Central memory CD8-positive, alpha-beta T cell (primary cell): ENCODE data around the gene SPPL2B.

Experiments
- ATAC-seq: fragments of 150-1000 bp; cut with Tn5 transposase; replicated peaks from 2 replicates; pipeline ENCODE4 v1.10.0; 2022; ENCODE audit warnings: mild to moderate bottlenecking, moderate FRiP score, moderate number of reproducible peaks; ENCODE audit not compliant: poor library complexity, severe bottlenecking; ENCODE audit errors: extremely low read depth
- DNase-seq, 2 donors: peaks; one replicate each; pipeline ENCODE4 v3.0.0; 2021; ENCODE audit warnings: low spot score in 2 of 2
- H3K27ac Mint-ChIP-seq: one replicate; pipeline ENCODE4 v1.8.0; 2022; ENCODE audit warnings: low read depth, mild to moderate bottlenecking, moderate library complexity, mixed read lengths
- H3K27me3 Mint-ChIP-seq: one replicate; pipeline ENCODE4 v1.8.0; 2022; ENCODE audit warnings: mixed read lengths
- H3K36me3 Mint-ChIP-seq: one replicate; pipeline ENCODE4 v1.8.0; 2022; ENCODE audit warnings: mild to moderate bottlenecking, moderate library complexity, mixed read lengths; ENCODE audit not compliant: insufficient read depth
- H3K4me1 Mint-ChIP-seq: one replicate; pipeline ENCODE4 v1.8.0; 2022; ENCODE audit warnings: mixed read lengths
- H3K4me3 Mint-ChIP-seq: one replicate; pipeline ENCODE4 v1.8.0; 2022; ENCODE audit warnings: mild to moderate bottlenecking, moderate library complexity, mixed read lengths
- H3K9me3 Mint-ChIP-seq: one replicate; pipeline ENCODE4 v1.8.0; 2022; ENCODE audit warnings: mixed read lengths

Gene SPPL2B

DNA sequence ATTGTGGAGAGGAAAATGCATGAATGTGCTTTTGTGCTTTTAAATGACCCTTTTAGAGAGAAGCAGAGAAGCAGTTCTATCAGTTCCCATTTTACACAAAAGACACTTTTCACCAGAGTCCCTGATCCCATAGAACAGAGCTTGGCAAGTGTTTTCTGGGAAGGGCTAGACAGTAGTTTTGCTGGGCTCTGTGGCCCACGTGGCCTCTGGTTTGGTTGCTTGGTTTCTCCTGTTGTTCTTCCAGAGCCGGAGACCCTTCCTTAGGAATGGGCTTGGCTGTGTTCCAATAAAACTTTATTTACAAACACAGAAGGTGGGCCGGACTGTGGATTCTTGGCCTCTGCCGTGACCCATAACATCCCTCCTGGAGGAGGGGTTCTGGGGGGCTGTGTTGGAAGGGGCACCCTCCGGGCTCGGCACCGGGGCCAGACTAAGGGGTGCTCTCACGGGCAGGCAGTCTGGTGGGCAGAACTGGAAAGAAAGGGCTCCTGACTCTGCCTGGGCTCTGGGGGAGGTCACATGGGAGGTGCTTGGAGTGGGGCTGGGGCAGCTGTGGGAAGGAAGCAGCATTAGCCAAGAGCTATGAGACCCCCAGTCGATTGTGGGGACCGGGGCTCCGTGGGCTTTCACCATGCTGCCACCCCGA, 3.2 kb downstream of the SPPL2B start:
- no peaks in the 10 kb centered on the region for H3K9me3 Mint-ChIP-seq
- H3K4me3 Mint-ChIP-seq, result peak overlapping the region; percentile 23
- peaks cover 24% of the 10 kb centered on the region for H3K36me3 Mint-ChIP-seq
- no peaks in the 10 kb centered on the region for H3K27me3 Mint-ChIP-seq
- peak overlapping the region; percentile 20 for H3K27ac Mint-ChIP-seq
- ATAC-seq (no peak), DNase-seq (no peak)
- H3K4me1 Mint-ChIP-seq, result peaks cover 43% of the 10 kb centered on the region

- Mint-ChIP-seq H3K27ac (peak overlapping the region; percentile 20), H3K4me1 (peaks cover 36% of the 10 kb centered on the region), H3K9me3 (no peaks in the 10 kb centered on the region), H3K4me3 (peak overlapping the region; percentile 32), H3K27me3 (no peaks in the 10 kb centered on the region), H3K36me3 (peaks cover 19% of the 10 kb centered on the region)
- ATAC-seq, result no peak
- no peak for DNase-seq
Measured at GRCh38 chr19:2332341-2333026, 4.0 kb downstream of the SPPL2B start.

DNA sequence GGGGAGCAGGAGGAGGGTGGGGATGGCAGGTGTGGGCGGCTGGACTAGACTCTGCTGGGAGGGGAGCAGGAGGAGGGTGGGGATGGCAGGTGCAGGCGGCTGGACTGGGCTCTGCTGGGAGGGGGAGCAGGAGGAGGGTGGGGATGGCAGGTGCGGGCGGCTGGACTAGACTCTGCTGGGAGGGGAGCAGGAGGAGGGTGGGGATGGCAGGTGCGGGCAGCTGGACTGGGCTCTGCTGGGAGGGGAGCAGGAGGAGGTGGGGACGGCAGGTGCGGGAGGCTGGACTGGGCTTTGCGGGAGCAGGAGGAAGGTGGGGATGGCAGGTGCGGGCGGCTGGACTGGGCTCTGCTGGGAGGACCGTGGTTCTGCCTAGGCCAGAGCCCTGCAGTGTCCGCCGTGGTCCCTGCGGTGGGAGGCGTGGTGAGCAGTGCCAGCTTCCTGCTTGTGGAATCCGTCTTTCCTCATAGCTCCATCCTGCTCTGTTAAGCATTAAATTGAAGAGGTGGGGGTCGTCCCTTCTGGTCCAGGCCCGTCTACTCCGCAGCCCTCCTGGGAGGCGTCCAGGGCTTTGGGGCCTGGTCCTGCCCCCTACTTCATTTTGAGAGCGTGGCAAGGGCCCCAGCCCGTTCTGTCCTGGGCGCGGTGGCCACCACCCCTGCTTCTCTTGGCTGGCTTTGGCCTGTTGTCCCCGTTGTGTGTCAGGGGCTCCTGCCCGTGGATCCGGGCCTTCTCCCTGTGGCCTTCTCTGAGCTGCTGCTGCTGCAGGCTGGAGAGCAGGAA, 4.7 kb downstream of the SPPL2B start:
- ATAC-seq (no peak), DNase-seq (no peak)
- peaks cover 12% of the 10 kb centered on the region for H3K36me3 Mint-ChIP-seq
- no peaks in the 10 kb centered on the region for H3K27me3 Mint-ChIP-seq
- no peaks in the 10 kb centered on the region for H3K9me3 Mint-ChIP-seq
- peak overlapping the region; percentile 46 for H3K27ac Mint-ChIP-seq
- H3K4me1 Mint-ChIP-seq, result peaks cover 35% of the 10 kb centered on the region
- H3K4me3 Mint-ChIP-seq, result no peak overlapping the region

GRCh38 chr19:2333807-2334211, 5.3 kb downstream of the SPPL2B start:
- Mint-ChIP-seq H3K27me3 (no peaks in the 10 kb centered on the region), H3K27ac (peak overlapping the region; percentile 46), H3K9me3 (no peaks in the 10 kb centered on the region), H3K4me1 (peaks cover 32% of the 10 kb centered on the region), H3K36me3 (peaks cover 8% of the 10 kb centered on the region), H3K4me3 (no peak overlapping the region)
- no peak for DNase-seq
- no peak for ATAC-seq

GRCh38 chr19:2334426-2334825, 5.9 kb downstream of the SPPL2B start:
- DNase-seq, result no peak
- H3K4me3 Mint-ChIP-seq, result no peak overlapping the region
- H3K4me1 Mint-ChIP-seq, result peaks cover 26% of the 10 kb centered on the region
- H3K27me3 Mint-ChIP-seq, result no peaks in the 10 kb centered on the region
- peaks cover 2% of the 10 kb centered on the region for H3K36me3 Mint-ChIP-seq
- no peaks in the 10 kb centered on the region for H3K9me3 Mint-ChIP-seq
- ATAC-seq, result no peak
- no peak overlapping the region for H3K27ac Mint-ChIP-seq

DNA sequence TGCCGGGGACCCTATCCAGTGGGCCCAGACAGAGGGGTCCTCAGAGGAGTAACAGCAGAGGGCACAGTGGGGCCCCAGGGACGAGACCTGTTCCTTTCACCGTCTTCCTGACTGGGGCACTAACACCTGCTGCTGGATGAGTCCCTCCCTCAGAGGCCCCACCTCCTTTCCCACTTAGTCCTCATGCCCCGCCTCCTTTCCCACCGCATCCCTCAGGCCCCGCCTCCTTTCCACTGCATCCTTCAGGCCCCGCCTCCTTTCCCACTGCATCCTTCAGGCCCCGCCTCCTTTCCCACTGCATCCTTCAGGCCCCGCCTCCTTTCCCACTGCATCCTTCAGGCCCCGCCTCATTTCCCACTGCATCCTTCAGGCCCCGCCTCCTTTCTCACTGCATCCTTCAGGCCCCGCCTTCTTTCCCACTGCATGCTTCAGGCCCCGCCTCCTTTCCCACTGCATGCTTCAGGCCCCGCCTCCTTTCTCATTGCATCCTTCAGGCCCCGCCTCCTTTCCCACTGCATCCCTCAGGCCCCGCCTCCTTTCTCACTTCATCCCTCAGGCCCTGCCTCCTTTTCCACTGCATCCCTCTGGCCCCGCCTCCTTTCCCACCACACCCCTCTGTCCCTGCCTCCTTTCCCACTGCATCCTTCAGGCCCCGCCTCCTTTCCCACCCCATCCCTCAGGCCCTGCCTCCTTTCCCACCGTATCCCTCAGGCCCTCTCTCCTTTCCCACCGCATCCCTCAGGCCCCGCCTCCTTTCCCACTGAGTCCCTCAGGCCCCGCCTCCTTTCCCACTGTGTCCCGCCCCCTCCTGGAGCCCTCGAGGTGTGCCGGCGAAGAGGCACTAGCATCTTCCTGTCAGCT, 6.7 kb downstream of the SPPL2B start:
- Mint-ChIP-seq H3K27ac (peak overlapping the region; percentile 0), H3K36me3 (peaks cover 3% of the 10 kb centered on the region), H3K4me1 (peaks cover 18% of the 10 kb centered on the region), H3K27me3 (no peaks in the 10 kb centered on the region), H3K4me3 (no peak overlapping the region), H3K9me3 (no peaks in the 10 kb centered on the region)
- ATAC-seq, result no peak
- DNase-seq, result no peak

GRCh38 chr19:2335848-2336247, 7.4 kb downstream of the SPPL2B start:
- Mint-ChIP-seq H3K36me3 (peaks cover 2% of the 10 kb centered on the region), H3K9me3 (no peaks in the 10 kb centered on the region), H3K4me1 (peaks cover 14% of the 10 kb centered on the region), H3K27me3 (no peaks in the 10 kb centered on the region), H3K27ac (peak overlapping the region; percentile 0), H3K4me3 (no peak overlapping the region)
- no peak for ATAC-seq
- DNase-seq, result no peak

GRCh38 chr19:2336528-2337328, 8.2 kb downstream of the SPPL2B start:
- DNase-seq (no peak), ATAC-seq (no peak)
- H3K36me3 Mint-ChIP-seq, result peaks cover 2% of the 10 kb centered on the region
- H3K27me3 Mint-ChIP-seq, result no peaks in the 10 kb centered on the region
- H3K9me3 Mint-ChIP-seq, result no peaks in the 10 kb centered on the region
- peaks cover 14% of the 10 kb centered on the region for H3K4me1 Mint-ChIP-seq
- no peak overlapping the region for H3K4me3 Mint-ChIP-seq
- no peak overlapping the region for H3K27ac Mint-ChIP-seq

GRCh38 chr19:2337329-2337707, 8.8 kb downstream of the SPPL2B start:
- no peaks in the 10 kb centered on the region for H3K27me3 Mint-ChIP-seq
- DNase-seq (no peak), ATAC-seq (no peak)
- H3K4me3 Mint-ChIP-seq, result no peak overlapping the region
- peaks cover 2% of the 10 kb centered on the region for H3K36me3 Mint-ChIP-seq
- no peaks in the 10 kb centered on the region for H3K9me3 Mint-ChIP-seq
- H3K27ac Mint-ChIP-seq, result no peak overlapping the region
- H3K4me1 Mint-ChIP-seq, result peaks cover 14% of the 10 kb centered on the region

DNA sequence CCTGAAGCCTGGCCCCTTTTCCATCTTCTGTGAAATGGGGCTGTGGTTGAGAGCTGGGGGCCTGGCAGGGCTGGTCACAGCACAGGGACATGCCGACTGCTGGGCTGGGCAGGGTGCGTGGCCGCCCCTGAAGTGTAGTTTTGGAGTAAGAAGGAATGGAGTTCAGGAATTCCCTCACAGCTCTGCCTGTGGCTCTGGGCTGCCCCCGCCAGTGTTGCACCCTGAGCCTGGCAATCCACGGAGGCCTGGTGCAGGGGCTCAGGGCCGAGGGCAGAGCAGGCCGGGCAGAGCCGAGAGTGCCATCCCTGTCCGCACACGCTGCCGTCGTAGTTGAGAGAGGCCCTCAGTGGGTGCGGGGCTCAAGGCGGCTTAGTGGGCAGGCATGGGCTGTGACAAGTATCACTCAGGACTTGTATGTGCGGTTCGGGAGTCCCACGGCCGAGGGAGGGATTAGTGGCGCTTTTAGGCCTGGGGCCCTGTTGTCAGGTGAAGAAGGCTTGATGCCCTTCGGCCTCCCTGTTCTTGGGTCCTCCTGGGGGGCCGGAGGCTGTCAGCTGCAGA, 9.7 kb downstream of the SPPL2B start:
- H3K9me3 Mint-ChIP-seq, result no peaks in the 10 kb centered on the region
- DNase-seq (no peak), ATAC-seq (no peak)
- H3K27me3 Mint-ChIP-seq, result no peaks in the 10 kb centered on the region
- H3K4me1 Mint-ChIP-seq, result peaks cover 14% of the 10 kb centered on the region
- H3K27ac Mint-ChIP-seq, result no peak overlapping the region
- peaks cover 2% of the 10 kb centered on the region for H3K36me3 Mint-ChIP-seq
- H3K4me3 Mint-ChIP-seq, result no peak overlapping the region

- no peak for ATAC-seq
- peaks cover 14% of the 10 kb centered on the region for H3K4me1 Mint-ChIP-seq
- H3K27ac Mint-ChIP-seq, result no peak overlapping the region
- DNase-seq, result no peak
- peaks cover 2% of the 10 kb centered on the region for H3K36me3 Mint-ChIP-seq
- H3K4me3 Mint-ChIP-seq, result no peak overlapping the region
- H3K9me3 Mint-ChIP-seq, result no peaks in the 10 kb centered on the region
- no peaks in the 10 kb centered on the region for H3K27me3 Mint-ChIP-seq
Measured at GRCh38 chr19:2338751-2339643, 10.5 kb downstream of the SPPL2B start.
